GM06990 (cell line): Measurements from ENCODE around the gene SLX1A.
"Not testable (repeated sequence)": the region's sequence is repeated elsewhere in the genome, so short reads cannot be mapped to it uniquely, and the experiment has no call there.

Experiments
- DNase-seq: peaks from one replicate; pipeline ENCODE4 v3.0.0-alpha.2; 2011; ENCODE audit not compliant: insufficient read length; ENCODE audit errors: extremely low read depth
- H3K27me3 ChIP-seq: replicated peaks from 2 replicates; pipeline ENCODE4 v1.6.0; 2011; ENCODE audit warnings: low read length; ENCODE audit not compliant: control insufficient read depth, insufficient read depth
- H3K36me3 ChIP-seq: 2 replicates; pipeline ENCODE4 v1.5.1; 2011; ENCODE audit warnings: low read length; ENCODE audit not compliant: control insufficient read depth, insufficient read depth
- H3K4me3 ChIP-seq: replicated peaks from 2 replicates; pipeline ENCODE4 v1.5.1; 2011; ENCODE audit warnings: low read depth, mild to moderate bottlenecking, control low read depth, low read length

SLX1A gene

DNA sequence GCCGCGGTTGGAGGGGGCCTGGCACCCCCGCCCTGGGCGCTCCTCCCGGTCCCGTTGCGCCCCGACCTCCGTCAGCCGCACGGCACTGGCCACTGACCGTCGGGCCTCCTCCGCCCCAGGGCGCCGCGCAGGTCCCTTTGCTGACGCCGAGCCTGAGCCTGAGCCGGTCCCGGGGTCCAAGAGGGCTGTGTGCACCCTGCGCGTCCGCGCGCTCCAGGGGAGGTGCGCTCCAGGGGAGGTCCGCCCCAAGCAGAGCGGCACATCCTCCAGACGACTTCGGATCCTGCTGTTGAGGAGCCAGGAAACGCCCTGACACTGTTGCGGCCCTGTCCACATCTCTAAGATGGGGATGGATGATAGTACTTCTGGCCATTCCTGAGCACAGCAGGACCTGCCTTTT is 12.6 kb downstream of the SLX1A start:
- H3K27me3 ChIP-seq, H3K36me3 ChIP-seq, H3K4me3 ChIP-seq, DNase-seq: not testable (repeated sequence)

DNA sequence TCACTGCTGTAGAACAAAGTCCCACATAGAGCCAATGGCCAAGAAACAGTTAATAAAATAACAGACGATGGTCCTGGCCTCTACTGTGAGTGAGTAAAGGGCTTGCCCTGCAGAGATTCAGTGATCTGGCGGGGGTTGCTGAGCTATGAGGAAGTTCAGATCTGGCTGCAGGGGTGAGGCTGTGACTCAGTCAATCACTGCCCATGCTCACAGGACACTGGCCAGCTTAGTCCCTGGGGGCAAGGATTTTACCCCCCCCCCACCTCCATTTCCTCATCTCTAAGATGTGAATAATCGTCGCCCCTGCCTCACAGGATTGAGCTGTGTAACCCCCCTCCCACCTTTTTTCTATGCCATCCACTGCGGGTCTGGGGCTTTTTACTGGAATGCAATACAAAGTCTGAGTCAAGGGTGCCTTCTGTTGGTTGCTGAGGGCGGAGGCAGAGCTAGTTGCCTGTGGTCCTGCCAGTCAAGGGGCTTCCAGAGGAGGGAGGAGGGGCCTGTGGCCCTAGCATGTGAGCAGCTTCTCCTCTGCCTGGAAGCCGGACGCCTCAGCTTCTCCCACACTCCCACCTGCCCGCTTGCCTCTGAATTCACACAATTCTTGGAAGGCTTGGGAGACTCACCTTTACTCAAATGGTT is 13.5 kb downstream of the SLX1A start:
- H3K36me3 ChIP-seq, DNase-seq, H3K27me3 ChIP-seq, H3K4me3 ChIP-seq: not testable (repeated sequence)

DNA sequence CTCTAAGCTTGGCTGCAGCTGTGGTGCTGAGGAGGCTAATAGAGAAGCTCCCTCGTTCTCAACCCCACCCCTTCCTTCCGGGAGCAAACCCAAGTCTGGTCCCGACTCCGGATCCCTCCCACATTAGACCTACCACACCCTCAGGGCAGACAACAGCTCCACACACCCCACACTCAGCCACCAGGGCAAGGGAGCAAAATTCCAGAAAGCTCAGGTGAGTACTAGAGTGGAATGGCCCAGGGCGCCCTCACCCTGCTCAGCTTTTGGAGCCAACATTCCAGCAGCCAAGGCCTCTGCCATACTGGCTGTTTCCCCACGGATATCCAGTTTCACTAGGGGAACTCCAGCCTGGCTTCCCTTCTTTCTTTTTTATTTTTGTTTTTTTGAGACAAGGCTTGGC is 15.4 kb downstream of the SLX1A start:
- DNase-seq, H3K27me3 ChIP-seq, H3K36me3 ChIP-seq, H3K4me3 ChIP-seq: not testable (repeated sequence)

DNA sequence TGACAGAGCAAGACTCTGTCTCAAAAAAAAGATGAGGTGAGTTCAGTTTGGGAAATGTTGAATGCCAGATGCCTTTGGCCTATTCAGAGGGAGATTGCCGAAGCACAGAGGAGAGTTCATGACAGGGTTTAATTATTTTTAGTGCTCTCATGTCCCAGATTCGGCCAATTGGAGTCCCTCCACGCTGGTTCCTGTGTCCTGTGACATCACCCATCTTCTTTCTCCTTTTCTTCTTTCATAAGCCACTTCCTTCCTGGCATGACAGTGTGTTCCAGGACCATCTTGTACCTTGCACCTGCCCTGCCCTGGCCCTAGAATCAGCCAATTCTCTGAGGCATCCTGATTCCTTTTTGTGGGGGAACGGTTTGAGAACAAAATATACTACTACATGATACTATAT is 17.7 kb downstream of the SLX1A start:
- not testable (repeated sequence) for H3K4me3 ChIP-seq, H3K27me3 ChIP-seq, H3K36me3 ChIP-seq, DNase-seq

DNA sequence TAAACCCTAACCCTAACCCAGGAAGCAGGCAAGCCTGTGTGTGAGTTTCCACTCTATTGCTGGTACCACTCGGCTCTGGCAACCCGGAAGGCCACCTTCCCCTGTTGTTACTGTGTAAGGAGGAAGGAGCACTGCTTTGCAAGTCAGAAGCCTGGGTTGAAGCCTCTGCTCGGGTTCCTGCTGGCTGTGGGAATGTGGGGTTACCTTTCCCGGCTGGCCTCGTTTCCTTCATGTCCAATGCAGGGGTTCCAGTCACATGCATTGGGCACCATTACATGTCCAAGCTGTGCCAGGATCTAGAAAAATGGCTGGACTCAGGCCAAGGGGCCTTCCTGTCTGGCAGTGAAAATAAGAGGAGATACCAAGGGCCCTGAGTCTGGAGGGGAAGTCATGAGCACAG is 23.4 kb downstream of the SLX1A start:
- not testable (repeated sequence) for H3K36me3 ChIP-seq, H3K4me3 ChIP-seq, DNase-seq, H3K27me3 ChIP-seq
